BE2C (cell line): ENCODE measurements around the gene CCR5.

Source experiments
- DNase-seq: peaks from one replicate; pipeline ENCODE4 v3.0.0-alpha.2; 2020
- H3K27me3 ChIP-seq: fragments of 250-450 bp; sonication (Bioruptor Pico); 2 replicates; pipeline ENCODE4 v1.5.1; 2020; ENCODE audit warnings: mild to moderate bottlenecking
- H3K36me3 ChIP-seq: fragments of 250-450 bp; sonication (Bioruptor Pico); 2 replicates; pipeline ENCODE4 v1.5.1; 2020; ENCODE audit warnings: mild to moderate bottlenecking
- H3K4me1 ChIP-seq: fragments of 250-450 bp; sonication (Bioruptor Pico); 2 replicates; pipeline ENCODE4 v1.5.1; 2020
- H3K4me3 ChIP-seq: 2 replicates; pipeline ENCODE4 v1.5.1; 2011; ENCODE audit warnings: low read depth, low read length
- H3K9me3 ChIP-seq: fragments of 250-450 bp; sonication (Bioruptor Pico); 2 replicates; pipeline ENCODE4 v1.5.1; 2020
- TF ChIP-seq, protein P1 (sequence below): IDR thresholded peaks from 2 replicates; pipeline ENCODE4 v1.5.1; 2012; ENCODE audit warnings: mild to moderate bottlenecking, low read depth, low read length

CCR5 gene

GRCh38 chr3:46422617-46423016 lies 51.9 kb downstream of the CCR5 start:
- no peak overlapping the region for H3K4me3 ChIP-seq
- H3K4me1 ChIP-seq, result no peaks in the 10 kb centered on the region
- H3K27me3 ChIP-seq, result no peaks in the 10 kb centered on the region
- no peaks in the 10 kb centered on the region for H3K36me3 ChIP-seq
- no peak for DNase-seq
- TF ChIP-seq, protein P1, sequence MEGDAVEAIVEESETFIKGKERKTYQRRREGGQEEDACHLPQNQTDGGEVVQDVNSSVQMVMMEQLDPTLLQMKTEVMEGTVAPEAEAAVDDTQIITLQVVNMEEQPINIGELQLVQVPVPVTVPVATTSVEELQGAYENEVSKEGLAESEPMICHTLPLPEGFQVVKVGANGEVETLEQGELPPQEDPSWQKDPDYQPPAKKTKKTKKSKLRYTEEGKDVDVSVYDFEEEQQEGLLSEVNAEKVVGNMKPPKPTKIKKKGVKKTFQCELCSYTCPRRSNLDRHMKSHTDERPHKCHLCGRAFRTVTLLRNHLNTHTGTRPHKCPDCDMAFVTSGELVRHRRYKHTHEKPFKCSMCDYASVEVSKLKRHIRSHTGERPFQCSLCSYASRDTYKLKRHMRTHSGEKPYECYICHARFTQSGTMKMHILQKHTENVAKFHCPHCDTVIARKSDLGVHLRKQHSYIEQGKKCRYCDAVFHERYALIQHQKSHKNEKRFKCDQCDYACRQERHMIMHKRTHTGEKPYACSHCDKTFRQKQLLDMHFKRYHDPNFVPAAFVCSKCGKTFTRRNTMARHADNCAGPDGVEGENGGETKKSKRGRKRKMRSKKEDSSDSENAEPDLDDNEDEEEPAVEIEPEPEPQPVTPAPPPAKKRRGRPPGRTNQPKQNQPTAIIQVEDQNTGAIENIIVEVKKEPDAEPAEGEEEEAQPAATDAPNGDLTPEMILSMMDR, result no peak
- no peaks in the 10 kb centered on the region for H3K9me3 ChIP-seq

- no peak for DNase-seq
- Histone ChIP-seq H3K9me3 (no peaks in the 10 kb centered on the region), H3K4me1 (no peaks in the 10 kb centered on the region), H3K4me3 (no peak overlapping the region), H3K27me3 (no peaks in the 10 kb centered on the region), H3K36me3 (no peaks in the 10 kb centered on the region)
- TF ChIP-seq, protein P1, result no peak
These were observed 52.8 kb downstream of the CCR5 start for GRCh38 chr3:46423588-46423987.
